Measurements from ENCODE around the gene LTV1.
"Not testable (repeated sequence)": the region's sequence is repeated elsewhere in the genome, so short reads cannot be mapped to it uniquely, and the experiment has no call there.

LTV1 gene, protein sequence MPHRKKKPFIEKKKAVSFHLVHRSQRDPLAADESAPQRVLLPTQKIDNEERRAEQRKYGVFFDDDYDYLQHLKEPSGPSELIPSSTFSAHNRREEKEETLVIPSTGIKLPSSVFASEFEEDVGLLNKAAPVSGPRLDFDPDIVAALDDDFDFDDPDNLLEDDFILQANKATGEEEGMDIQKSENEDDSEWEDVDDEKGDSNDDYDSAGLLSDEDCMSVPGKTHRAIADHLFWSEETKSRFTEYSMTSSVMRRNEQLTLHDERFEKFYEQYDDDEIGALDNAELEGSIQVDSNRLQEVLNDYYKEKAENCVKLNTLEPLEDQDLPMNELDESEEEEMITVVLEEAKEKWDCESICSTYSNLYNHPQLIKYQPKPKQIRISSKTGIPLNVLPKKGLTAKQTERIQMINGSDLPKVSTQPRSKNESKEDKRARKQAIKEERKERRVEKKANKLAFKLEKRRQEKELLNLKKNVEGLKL

DNA sequence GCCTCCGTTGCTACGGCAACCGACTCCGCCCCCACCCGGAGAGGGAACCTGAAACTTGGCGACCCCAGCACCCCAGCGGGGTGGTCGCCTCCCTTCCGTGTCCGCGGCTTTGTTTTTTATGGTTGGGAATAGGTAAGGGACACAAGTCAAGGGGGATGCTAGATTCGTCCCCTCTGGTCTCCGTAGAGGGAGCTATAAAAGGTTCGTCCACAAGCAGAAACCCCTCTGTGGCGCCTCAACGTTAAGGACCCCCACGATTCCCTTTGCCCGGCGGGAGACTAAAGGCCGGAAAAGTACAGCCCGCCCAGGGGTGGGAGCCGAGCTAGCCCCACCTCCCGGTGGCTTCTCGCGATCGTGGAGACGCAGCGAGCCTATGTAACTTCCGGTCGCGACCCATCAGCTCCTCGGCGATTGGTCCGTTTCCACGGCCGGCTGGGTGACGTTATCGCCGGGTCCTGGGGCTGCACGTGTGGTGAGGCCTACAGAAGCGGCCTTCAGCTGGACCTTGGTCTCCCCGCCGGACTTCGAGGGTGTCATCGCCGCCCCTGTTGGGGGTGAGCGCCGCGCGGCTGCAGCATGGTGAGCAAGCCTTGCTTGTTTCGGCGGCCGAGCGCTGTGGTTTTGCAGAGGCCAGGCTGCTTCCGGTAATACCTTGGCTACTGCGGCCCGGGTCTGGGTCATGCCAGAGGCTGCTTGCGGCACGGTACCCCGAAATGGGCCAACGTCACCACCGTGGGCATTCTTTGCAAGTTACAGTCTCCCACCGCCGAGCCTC is at the start of gene LTV1:
Gene LTV1, plus strand, starts transcription at position 437 of the 775 bp plus-strand sequence. Its CDS starts 140 bp downstream, at position 577.
- peak; percentile 81 for DNase-seq (ENCODE audit: low read depth)
- peak within 1 kb of the TSS; percentile 85 for H3K4me3 ChIP-seq (ENCODE audit: control insufficient read depth, low read depth, low read length)
- TF ChIP-seq, protein P1, sequence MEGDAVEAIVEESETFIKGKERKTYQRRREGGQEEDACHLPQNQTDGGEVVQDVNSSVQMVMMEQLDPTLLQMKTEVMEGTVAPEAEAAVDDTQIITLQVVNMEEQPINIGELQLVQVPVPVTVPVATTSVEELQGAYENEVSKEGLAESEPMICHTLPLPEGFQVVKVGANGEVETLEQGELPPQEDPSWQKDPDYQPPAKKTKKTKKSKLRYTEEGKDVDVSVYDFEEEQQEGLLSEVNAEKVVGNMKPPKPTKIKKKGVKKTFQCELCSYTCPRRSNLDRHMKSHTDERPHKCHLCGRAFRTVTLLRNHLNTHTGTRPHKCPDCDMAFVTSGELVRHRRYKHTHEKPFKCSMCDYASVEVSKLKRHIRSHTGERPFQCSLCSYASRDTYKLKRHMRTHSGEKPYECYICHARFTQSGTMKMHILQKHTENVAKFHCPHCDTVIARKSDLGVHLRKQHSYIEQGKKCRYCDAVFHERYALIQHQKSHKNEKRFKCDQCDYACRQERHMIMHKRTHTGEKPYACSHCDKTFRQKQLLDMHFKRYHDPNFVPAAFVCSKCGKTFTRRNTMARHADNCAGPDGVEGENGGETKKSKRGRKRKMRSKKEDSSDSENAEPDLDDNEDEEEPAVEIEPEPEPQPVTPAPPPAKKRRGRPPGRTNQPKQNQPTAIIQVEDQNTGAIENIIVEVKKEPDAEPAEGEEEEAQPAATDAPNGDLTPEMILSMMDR (IDR thresholded peaks at IDR 0.05; ENCODE audit: control insufficient read depth, insufficient read depth, low read depth, low read length, missing control alignments): no peak

DNA sequence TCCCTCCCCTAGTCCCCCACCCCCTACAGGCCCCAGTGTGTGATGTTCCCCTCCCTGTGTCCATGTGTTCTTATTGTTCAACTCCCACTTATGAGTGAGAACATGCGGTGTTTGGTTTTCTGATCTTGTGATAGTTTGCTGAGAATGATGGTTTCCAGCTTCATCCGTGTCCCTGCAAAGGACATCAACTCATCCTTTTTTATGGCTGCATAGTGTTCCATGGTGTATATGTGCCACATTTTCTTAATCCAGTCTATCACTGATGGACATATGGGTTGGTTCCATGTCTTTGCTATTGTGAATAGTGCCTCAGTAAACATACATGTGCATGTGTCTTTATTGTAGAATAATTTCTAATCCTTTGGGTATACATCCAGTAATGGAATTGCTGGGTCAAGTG is 46.6 kb upstream of the LTV1 start:
- not testable (repeated sequence) for H3K4me3 ChIP-seq (ENCODE audit: control insufficient read depth, low read depth, low read length); DNase-seq (ENCODE audit: low read depth)

DNA sequence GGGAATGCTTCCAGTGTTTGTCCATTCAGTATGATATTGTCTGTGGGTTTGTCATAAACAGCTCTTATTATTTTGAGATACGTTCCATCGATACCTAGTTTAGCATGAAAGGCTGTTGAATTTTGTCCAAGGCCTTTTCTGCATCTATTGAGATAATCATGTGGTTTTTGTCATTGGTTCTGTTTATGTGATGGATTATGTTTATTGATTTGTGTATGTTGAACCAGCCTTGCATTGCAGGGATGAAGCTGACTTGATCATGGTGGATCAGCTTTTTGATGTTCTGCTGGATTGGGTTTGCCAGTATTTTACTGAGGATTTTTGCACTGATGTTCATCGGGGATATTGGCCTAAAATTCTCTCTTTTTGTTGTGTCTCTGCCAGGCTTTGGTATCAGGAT is 44.7 kb upstream of the LTV1 start:
- DNase-seq (ENCODE audit: low read depth); H3K4me3 ChIP-seq (ENCODE audit: control insufficient read depth, low read depth, low read length): not testable (repeated sequence)

DNA sequence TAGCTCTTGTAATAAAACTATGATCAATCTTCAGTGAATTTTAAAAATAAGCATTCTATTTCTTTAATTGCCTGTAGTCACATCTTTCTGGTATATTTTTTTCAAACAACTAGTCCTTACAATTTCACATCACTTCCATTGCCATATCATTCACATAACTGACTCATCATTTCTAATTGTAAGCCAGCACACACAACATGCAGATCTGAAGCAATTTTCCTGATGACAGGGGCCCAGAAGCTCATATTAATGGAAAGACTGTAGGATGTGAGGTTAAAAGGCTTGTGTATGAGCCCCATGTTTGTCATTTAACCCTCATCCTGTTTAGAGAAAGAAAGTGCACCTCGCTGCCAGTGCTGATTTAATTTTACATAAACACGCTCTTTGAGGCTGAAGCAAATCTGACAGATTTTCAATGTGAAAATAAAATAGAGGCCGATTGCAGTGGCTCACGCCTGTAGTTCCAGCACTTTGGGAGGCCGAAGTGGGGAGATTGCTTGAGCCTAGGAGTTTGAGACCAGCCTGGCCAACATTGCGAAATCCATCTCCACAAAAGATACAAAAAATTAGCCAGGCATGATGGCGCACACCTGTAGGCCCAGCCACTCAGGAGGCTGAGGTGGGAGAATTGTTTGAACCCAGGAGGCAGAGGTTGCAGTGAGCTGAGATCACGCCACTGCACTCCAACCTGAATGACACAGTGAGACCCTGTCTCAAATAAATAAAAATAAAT is 40.1 kb upstream of the LTV1 start:
- TF ChIP-seq, protein P1 (IDR thresholded peaks at IDR 0.05; ENCODE audit: control insufficient read depth, insufficient read depth, low read depth, low read length, missing control alignments): no peak
- no peak overlapping the region for H3K4me3 ChIP-seq (ENCODE audit: control insufficient read depth, low read depth, low read length)
- DNase-seq (ENCODE audit: low read depth): peak; percentile 32

DNA sequence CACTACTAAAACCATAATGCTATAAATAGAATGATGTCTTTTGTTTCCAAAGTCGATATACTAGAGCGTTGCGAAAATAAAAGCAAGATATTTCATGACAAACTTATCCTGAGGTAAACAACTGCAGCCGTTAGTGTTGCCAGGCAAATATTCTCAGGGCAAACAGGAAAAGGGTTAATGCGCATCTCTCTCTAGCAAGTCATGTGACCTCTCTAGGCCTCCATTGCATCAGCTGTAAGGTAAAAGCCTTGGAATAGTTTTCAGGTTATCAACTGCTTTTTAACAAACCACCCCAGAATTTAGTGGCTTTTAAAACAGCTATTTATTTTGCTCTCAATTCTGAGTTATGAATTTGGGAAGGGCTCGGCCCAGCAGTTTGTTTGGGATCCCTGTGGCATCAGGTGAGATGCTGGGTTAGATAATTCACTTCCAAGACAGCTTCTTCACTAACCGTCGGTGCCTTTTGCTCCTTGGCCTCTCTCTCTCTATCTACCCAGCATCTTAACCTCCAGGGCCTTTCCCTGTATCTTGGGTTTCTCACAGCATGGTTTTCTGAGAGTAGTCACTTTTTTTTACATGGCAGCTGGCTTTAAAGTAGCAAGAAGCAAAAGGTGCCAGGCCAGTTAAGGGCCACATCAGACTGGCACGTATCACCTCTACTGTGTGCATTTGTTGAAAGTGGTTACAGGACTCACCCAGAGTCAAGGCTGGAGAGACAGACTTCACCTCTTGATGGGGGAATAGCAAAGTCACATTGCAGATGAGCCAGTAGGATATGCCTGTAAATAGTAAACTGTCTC is 39.2 kb upstream of the LTV1 start:
- DNase-seq (ENCODE audit: low read depth): no peak
- no peak overlapping the region for H3K4me3 ChIP-seq (ENCODE audit: control insufficient read depth, low read depth, low read length)
- TF ChIP-seq, protein P1 (IDR thresholded peaks at IDR 0.05; ENCODE audit: control insufficient read depth, insufficient read depth, low read depth, low read length, missing control alignments): no peak

DNA sequence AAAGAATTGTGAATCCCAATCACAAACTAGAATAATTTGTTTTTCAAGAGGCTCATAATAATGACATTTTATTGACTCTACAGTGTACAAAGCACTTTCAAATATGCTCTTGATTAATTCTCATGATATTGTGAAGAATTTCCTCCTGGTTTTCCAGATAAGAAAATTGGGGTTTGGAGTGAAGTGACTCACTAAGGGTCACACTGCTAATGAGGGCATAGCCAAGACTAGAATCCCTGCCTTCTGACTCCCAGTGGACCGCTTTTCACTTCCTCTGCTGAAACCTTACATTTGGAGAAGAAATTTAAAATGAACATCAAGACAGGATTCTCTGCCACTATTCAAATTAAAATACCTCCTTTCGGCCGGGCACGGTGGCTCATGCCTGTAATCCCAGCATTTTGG is 38.3 kb upstream of the LTV1 start:
- no peak for DNase-seq (ENCODE audit: low read depth)
- H3K4me3 ChIP-seq (ENCODE audit: control insufficient read depth, low read depth, low read length): no peak overlapping the region
- TF ChIP-seq, protein P1 (IDR thresholded peaks at IDR 0.05; ENCODE audit: control insufficient read depth, insufficient read depth, low read depth, low read length, missing control alignments): no peak

All from AG09309 (cell line).